HEK293T (cell line): ENCODE data around the gene MOV10L1.

Experiments
- ARNT ChIP-seq: fragments of 450-650 bp; IDR thresholded peaks from 2 replicates; pipeline ENCODE4 v1.6.1; 2017; ENCODE audit warnings: mild to moderate bottlenecking
- BHLHE40 ChIP-seq: fragments of 450-650 bp; IDR thresholded peaks from 2 replicates; pipeline ENCODE4 v1.6.1; 2016; ENCODE audit warnings: mild to moderate bottlenecking, moderate library complexity, borderline replicate concordance
- ELF4 ChIP-seq: fragments of 450-650 bp; IDR thresholded peaks from 2 replicates; pipeline ENCODE4 v1.6.1; 2017; ENCODE audit warnings: antibody characterized with exemption
- FOXK2 ChIP-seq: fragments of 450-650 bp; IDR thresholded peaks from 2 replicates; pipeline ENCODE4 v1.6.1; 2016; ENCODE audit warnings: mild to moderate bottlenecking
- HDGF ChIP-seq: fragments of 450-650 bp; IDR thresholded peaks from 2 replicates; pipeline ENCODE4 v1.6.1; 2017; ENCODE audit warnings: antibody characterized with exemption, borderline replicate concordance
- L3MBTL2 ChIP-seq: fragments of 450-650 bp; conservative IDR thresholded peaks from 2 replicates; pipeline ENCODE4 v1.6.1; 2016; ENCODE audit warnings: mild to moderate bottlenecking
- NFRKB ChIP-seq: fragments of 450-650 bp; IDR thresholded peaks from 2 replicates; pipeline ENCODE4 v1.6.1; 2016; ENCODE audit warnings: mild to moderate bottlenecking, moderate library complexity
- PKNOX1 ChIP-seq: fragments of 450-650 bp; IDR thresholded peaks from 2 replicates; pipeline ENCODE4 v1.6.1; 2016
- SP1 ChIP-seq: fragments of 450-650 bp; IDR thresholded peaks from 2 replicates; pipeline ENCODE4 v1.6.1; 2017
- SUZ12 ChIP-seq: fragments of 450-650 bp; IDR thresholded peaks from 2 replicates; pipeline ENCODE4 v1.6.1; 2016; ENCODE audit warnings: mild to moderate bottlenecking
- TARDBP ChIP-seq: fragments of 450-650 bp; IDR thresholded peaks from 2 replicates; pipeline ENCODE4 v1.6.1; 2016
- ZNF384 ChIP-seq: fragments of 450-650 bp; IDR thresholded peaks from 2 replicates; pipeline ENCODE4 v1.6.1; 2016

DNA sequence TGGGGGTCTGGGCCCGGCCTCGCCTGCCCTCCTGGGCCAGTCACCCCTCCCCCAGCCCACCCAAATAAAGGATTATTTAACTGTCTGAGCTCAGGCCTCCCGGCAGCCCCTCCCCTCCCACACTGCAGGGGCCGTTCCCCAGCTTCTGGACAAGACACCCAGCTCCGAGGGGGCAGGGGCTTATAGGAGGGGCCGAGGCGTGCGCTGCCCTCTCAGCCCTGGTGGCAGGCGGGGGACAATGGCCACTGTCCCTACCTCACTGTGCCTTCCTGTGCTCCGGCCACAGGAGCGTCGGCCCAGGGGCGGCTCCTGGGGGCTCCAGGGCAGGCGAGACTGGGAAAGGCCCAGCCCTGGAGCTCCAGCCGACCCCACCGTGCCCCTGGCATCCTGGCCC is 108.8 kb downstream of the MOV10L1 start:
- TF ChIP-seq SUZ12 (no peak), PKNOX1 (no peak), L3MBTL2 (no peak), SP1 (no peak), TARDBP (no peak), BHLHE40 (no peak), ARNT (no peak), NFRKB (no peak), ELF4 (no peak), HDGF (no peak), ZNF384 (no peak), FOXK2 (no peak)
